Fibroblast of pulmonary artery (primary cell): ENCODE data around the gene GPATCH11.
A peak's percentile ranks its signal among the peaks of the same experiment; 100 is the strongest.

Experiments
- DNase-seq: peaks from one replicate; pipeline ENCODE4 v3.0.0-alpha.2; 2010; ENCODE audit warnings: low read depth
- H3K4me3 ChIP-seq: replicated peaks from 2 replicates; pipeline ENCODE4 v1.5.1; 2011; ENCODE audit warnings: low read depth, mild to moderate bottlenecking, control low read depth, low read length, moderate library complexity
- CTCF ChIP-seq: IDR thresholded peaks from 2 replicates; pipeline ENCODE4 v1.5.1; 2011; ENCODE audit warnings: mild to moderate bottlenecking, control low read depth, low read length, inconsistent platforms; ENCODE audit errors: missing control alignments

GPATCH11 gene

DNA sequence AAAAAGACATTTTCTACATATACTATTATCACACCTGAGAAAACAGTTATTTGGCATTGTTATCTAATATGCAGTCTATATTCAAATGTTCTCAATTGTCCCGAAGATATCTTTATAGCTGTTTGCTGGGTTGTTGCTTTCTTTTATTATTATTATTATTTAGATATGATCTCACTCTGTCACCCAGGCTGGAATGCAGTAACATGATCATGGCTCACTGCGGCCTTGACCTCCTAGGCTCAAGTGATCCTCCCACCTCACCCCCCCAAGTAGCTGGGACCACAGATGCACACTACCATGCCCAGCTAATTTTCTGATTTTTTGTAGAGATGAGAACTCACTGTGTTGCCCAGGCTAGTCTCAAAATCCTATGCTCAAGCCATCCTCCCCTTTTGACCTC lies 19.9 kb downstream of the GPATCH11 start:
- DNase-seq = no peak
- H3K4me3 ChIP-seq = no peak overlapping the region
- TF ChIP-seq CTCF = no peak

DNA sequence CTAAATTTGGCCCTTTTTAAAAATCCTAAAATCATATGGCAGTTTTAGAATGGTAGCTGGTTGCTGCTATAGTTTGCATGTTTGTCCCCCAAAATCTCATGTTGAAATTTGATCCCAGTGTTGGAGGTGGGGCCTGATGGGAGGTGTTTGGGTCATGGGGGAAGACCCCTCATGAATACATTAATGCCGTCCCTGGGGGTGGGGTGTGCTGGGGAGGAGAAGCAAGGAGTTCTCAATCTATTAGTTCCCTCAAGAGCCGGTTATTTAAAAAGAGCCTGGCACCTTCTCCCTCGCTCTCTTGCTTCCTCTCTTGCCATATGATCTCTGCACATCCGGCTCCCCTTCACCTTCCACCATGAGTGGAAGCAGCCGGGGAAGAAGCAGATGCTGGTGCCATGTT lies 20.8 kb downstream of the GPATCH11 start:
- no peak for DNase-seq
- no peak overlapping the region for H3K4me3 ChIP-seq
- no peak for TF ChIP-seq CTCF

DNA sequence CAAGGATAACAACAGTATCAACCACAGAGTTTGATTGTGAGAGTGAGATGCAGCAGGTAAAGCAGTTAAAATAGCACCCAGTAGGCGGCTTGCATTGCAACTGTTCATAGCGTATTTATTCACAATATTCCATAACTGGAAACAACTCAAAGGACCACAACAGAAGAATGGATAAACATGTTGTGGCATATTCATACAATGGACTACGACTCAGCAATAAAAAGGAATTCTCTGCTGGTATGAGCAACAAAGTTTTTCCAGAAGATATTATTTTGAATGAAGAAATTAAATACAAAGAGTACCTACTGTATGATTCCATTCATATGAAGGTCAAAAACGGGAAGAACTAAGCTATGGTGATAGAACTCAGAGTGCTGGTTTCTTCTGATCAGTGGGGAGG lies 25.2 kb downstream of the GPATCH11 start:
- TF ChIP-seq CTCF = no peak
- no peak overlapping the region for H3K4me3 ChIP-seq
- peak; percentile 2 for DNase-seq

GRCh38 chr2:37110306-37111212 lies 26.2 kb downstream of the GPATCH11 start:
- no peak for DNase-seq
- no peak for TF ChIP-seq CTCF
- no peak overlapping the region for H3K4me3 ChIP-seq

DNA sequence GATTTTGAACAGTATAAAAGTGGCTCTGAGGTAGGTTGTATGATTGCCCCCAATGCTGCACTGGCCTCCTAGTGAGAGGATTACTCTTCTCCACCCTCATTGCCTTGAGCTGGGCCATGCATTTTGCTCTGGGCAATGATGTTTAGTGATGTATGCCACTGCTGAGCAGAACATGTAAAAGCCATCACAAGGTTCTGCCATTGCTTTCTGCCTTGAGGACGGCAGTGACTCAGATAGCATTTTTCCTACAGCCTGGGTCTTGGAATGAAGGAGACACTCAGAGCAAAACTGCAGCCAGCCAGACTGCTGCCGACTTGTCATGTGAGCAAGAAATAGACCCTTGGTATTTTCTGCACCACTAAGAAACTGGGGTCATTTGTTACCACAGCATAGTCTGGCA lies 27.6 kb downstream of the GPATCH11 start:
- no peak for TF ChIP-seq CTCF
- no peak overlapping the region for H3K4me3 ChIP-seq

DNA sequence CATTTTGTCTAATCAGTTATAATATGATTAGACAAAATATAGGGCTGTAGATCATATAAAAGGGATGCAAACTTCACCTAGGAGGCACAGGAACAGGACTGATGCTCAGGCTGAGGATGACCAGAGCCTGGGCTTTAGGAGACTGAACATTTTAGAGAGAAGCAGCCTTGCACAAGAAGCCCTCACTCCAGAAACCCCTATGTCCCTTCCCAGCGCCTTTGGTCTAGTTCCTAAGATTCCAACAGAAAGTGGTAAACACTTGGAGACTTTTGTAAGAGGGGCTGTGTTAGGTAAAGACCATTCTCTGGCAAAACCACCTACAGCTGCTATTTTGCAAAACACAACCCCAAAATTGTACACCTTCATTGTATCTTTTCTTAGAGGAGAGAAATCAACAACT lies 33.2 kb downstream of the GPATCH11 start:
- TF ChIP-seq CTCF = no peak
- no peak overlapping the region for H3K4me3 ChIP-seq
- DNase-seq = no peak

More for the DNA sequence above, 27.6 kb downstream of the GPATCH11 start:
- no peak for DNase-seq

- H3K4me3 ChIP-seq = no peak overlapping the region
- DNase-seq = no peak
- no peak for TF ChIP-seq CTCF
Measured at GRCh38 chr2:37119157-37119556, 34.8 kb downstream of the GPATCH11 start.
